ENCODE data around the gene ZNF133.

GRCh38 chr20:18362916-18363315 lies 74.6 kb downstream of the ZNF133 start:
- TF ChIP-seq CTCF (conservative IDR thresholded peaks at IDR 0.05 in 1 of 2, IDR thresholded peaks at IDR 0.05 in 1 of 2; ENCODE audit: extremely low read depth in 1 of 2, insufficient read depth in 1 of 2, low read depth in 1 of 2, low read length in 2 of 2): no peak
- TF ChIP-seq EZH2 (IDR thresholded peaks at IDR 0.05; ENCODE audit: borderline replicate concordance, low read length): no peak
